ENCODE measurements around the gene PITX1.

The PITX1 gene

DNA sequence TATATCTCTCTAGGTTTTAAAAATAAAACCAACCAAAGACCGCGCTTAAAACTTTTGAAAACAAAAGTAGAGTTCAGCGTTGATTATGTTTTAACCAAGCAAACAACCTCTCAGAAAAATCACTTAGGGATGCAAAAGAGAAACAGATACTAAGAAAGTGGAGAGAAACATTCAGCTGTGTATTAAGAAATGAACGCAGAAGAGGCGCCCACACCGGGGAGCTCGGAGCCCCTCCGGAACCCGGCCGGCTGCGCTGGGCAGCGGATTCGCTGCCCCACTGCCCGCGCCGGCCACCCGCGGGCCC is 1.4 kb downstream of the PITX1 start:
- Mint-ChIP-seq H3K4me1 (ENCODE audit: low read depth) (peaks cover 31% of the 10 kb centered on the region), H3K27ac (no peak overlapping the region), H3K36me3 (ENCODE audit: low read depth) (no peaks in the 10 kb centered on the region), H3K9me3 (peaks cover 4% of the 10 kb centered on the region), H3K27me3 (ENCODE audit: low read depth) (peaks cover 76% of the 10 kb centered on the region), H3K4me3 (peak overlapping the region; percentile 62)
- DNase-seq (ENCODE audit: low spot score) = no peak

DNA sequence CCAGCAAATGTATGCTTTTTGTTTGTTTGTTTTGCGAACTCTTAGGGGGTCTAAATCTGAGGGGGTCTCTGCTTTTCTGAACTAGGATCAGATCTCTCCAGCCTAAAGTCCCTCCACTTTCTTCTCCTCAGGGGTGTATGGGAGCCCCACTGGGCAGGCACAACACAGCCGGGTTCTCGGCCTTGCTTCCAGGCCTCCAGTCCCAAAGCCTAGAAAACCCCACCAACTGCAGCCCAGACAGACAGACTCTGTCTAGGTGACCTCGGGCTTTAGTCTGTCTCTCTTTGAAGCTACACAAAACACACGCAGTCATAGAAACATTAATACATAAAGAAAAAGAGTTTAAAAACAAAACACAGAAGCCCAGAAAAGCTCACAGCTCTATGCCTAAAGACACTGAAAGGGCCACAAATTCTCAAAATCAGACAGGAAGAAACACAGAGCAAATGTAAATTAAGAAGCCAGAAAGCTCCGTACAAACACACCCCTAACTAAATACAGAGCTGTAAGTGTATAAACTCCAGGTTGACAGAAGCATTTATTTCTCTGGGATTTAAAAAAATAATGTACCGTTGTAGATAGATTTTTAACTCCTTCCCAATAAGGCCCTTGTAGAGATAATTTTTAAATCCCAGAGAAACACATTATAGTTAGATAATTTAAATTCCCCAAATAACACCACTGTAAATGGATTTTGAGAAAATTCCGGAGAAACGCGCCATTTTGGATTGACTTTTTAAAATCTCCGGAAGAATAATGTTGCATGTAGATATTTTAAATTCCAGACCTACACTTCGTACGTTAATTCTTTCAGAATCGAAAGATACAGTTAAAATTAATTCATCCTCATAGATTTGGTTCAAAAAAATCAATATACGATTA is 2.0 kb downstream of the PITX1 start:
- peak overlapping the region; percentile 62 for H3K4me3 Mint-ChIP-seq
- peaks cover 4% of the 10 kb centered on the region for H3K9me3 Mint-ChIP-seq
- H3K27me3 Mint-ChIP-seq (ENCODE audit: low read depth) = peaks cover 77% of the 10 kb centered on the region
- DNase-seq (ENCODE audit: low spot score) = no peak
- no peaks in the 10 kb centered on the region for H3K36me3 Mint-ChIP-seq (ENCODE audit: low read depth)
- H3K27ac Mint-ChIP-seq = peak overlapping the region; percentile 12
- peaks cover 31% of the 10 kb centered on the region for H3K4me1 Mint-ChIP-seq (ENCODE audit: low read depth)

DNA sequence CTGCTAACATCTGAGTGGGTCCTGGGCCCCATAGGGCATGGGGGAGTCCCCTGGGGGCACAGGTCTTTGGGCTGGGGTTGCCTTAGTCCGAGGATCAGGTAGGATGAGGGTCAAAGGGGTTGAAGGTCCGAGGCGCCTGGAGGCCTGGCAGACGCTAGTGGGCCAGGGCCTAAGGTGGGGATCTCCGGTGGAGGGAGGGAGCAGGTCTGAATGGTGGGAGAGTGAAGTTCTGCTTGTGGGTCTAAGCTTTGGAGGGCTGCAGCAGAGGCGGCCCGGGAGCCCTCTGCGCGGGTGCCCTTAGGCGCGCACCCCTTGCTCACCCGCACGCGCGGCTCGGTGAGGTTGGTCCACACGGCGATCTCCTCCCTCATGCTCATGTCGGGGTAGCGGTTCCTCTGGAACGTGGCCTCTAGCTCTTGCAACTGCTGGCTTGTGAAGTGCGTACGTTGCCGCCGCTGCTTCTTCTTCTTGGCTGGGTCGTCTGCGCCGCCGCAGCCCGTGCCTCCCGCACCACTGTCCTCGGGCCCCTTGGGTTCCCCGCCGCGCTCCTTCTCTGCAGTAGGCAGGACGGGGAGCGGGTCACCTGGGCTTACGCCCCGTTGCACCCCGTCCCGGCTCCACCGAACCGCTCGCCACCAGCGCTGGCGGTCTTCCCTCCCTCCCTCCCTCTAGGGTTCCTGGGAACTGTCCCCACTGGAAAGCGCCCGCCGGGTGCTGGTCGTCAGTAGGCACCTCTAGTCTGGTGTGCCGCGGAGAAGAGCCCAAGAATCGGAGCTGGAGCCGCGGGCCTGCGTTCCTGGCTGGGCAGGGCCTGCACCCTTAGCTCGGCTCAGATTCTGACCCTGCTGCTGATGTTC is 2.8 kb downstream of the PITX1 start:
- Mint-ChIP-seq H3K36me3 (ENCODE audit: low read depth) (no peaks in the 10 kb centered on the region), H3K4me1 (ENCODE audit: low read depth) (peaks cover 31% of the 10 kb centered on the region), H3K27me3 (ENCODE audit: low read depth) (peaks cover 77% of the 10 kb centered on the region), H3K9me3 (peaks cover 4% of the 10 kb centered on the region), H3K4me3 (peak overlapping the region; percentile 49), H3K27ac (no peak overlapping the region)
- no peak for DNase-seq (ENCODE audit: low spot score)

DNA sequence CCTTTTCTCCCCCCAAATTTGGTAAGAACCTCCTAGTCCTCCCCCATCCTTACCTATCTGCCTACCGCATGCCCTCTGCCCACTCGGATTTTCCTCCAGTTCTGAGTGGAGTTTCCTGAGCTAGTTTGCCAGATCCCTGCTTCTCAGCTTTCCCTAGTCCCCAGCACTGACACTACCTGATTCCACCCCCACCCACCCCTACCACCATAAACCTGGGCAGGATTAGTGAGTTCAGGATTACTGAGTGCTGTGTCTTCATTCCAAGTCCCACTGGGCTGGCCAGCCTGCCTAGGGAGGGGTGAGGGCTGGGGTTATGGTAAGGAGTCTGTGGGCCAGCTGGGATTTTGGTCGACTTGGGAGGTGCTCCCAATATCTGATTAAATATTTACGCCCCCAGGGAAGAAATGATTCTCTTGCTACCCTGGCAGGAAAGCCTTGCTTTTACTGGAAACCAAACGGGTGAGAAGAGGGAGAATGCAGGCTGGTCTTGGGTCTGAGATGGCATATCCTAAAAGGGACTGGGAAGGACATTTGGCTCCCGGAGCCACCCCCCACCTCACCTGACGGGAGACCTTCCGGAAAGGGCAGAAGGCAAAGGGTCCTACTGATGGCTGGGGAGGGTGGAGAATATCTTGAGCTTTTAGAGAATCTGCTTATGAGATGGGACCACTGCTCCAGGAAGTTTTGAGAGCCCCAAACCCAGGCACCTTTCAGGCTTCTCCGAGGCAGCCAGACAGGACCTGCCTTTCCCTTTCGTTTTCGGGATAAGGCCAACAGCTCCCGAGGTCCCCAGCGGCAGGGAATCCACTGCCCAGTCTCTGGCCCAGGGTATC is 3.7 kb downstream of the PITX1 start:
- H3K4me1 Mint-ChIP-seq (ENCODE audit: low read depth) = peaks cover 31% of the 10 kb centered on the region
- no peaks in the 10 kb centered on the region for H3K36me3 Mint-ChIP-seq (ENCODE audit: low read depth)
- DNase-seq (ENCODE audit: low spot score) = no peak
- H3K9me3 Mint-ChIP-seq = peaks cover 4% of the 10 kb centered on the region
- H3K27me3 Mint-ChIP-seq (ENCODE audit: low read depth) = peaks cover 72% of the 10 kb centered on the region
- H3K4me3 Mint-ChIP-seq = peak overlapping the region; percentile 49
- no peak overlapping the region for H3K27ac Mint-ChIP-seq

DNA sequence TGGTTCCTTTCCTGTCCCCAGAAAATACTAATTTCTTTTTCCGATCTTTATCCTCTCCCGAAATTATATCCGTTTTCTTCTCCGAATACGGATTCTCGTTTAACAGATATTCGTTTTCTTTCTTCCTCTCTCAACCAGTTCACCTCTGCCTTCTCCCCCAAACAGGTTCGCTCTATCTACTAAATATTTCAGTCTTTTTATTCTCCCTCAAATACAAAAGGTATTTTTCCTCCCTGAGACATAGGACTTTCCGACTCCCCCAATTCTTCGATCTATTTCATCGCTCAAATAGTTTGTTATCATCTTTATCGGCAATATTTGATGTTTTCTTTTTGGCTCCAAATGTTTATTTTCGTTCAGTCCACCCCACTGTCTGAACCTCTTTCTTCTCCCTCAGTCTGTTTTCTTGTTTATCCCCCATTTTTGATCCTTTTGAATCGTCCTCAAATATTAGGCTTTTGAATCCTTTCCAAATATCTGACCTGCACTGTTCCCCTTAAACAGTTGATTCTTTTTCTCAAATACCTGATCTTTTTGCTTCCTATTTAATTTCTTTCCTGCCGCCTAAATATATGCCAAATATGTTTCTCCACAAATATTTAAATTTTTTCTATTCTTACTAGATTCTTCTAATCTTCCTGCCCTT is 4.4 kb downstream of the PITX1 start:
- no peak for DNase-seq (ENCODE audit: low spot score)
- Mint-ChIP-seq H3K27me3 (ENCODE audit: low read depth) (peaks cover 68% of the 10 kb centered on the region), H3K4me1 (ENCODE audit: low read depth) (peaks cover 28% of the 10 kb centered on the region), H3K27ac (peak overlapping the region; percentile 23), H3K9me3 (peaks cover 4% of the 10 kb centered on the region), H3K36me3 (ENCODE audit: low read depth) (no peaks in the 10 kb centered on the region), H3K4me3 (no peak overlapping the region)

DNA sequence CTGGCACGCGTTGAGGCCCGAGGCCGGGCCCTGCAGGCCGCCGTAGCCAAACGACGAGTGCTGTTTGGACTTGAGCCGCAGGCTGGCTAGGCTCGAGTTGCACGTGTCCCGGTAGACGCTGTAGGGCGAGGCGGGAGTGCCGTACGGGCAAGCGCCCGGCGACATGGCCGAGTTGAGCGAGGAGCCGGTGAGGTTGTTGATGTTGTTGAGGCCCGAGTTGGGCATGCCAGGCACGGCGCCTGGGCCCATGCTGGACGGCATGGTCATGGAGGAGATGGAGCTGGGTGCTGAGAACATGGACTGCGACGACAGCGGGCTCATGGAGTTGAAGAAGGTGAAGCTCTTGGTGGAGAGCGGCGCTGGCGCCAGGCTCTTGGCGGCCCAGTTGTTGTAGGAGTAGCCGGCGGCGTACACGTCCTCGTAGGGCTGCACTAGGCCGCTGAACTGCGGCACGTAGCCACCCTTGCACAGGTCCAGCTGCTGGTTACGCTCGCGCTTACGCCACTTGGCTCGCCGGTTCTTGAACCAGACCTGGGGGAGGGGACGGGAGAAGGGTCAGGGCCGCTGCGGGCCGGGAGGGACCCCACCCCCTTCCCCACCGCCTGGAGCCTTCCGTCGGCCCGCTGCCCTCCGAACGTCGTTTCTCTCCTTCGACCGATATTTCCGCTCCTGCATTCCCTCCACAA is 5.1 kb downstream of the PITX1 start:
- Mint-ChIP-seq H3K27me3 (ENCODE audit: low read depth) (peaks cover 65% of the 10 kb centered on the region), H3K27ac (peak overlapping the region; percentile 23), H3K4me1 (ENCODE audit: low read depth) (peaks cover 26% of the 10 kb centered on the region), H3K36me3 (ENCODE audit: low read depth) (no peaks in the 10 kb centered on the region), H3K4me3 (no peak overlapping the region), H3K9me3 (peaks cover 4% of the 10 kb centered on the region)
- DNase-seq (ENCODE audit: low spot score) = no peak

DNA sequence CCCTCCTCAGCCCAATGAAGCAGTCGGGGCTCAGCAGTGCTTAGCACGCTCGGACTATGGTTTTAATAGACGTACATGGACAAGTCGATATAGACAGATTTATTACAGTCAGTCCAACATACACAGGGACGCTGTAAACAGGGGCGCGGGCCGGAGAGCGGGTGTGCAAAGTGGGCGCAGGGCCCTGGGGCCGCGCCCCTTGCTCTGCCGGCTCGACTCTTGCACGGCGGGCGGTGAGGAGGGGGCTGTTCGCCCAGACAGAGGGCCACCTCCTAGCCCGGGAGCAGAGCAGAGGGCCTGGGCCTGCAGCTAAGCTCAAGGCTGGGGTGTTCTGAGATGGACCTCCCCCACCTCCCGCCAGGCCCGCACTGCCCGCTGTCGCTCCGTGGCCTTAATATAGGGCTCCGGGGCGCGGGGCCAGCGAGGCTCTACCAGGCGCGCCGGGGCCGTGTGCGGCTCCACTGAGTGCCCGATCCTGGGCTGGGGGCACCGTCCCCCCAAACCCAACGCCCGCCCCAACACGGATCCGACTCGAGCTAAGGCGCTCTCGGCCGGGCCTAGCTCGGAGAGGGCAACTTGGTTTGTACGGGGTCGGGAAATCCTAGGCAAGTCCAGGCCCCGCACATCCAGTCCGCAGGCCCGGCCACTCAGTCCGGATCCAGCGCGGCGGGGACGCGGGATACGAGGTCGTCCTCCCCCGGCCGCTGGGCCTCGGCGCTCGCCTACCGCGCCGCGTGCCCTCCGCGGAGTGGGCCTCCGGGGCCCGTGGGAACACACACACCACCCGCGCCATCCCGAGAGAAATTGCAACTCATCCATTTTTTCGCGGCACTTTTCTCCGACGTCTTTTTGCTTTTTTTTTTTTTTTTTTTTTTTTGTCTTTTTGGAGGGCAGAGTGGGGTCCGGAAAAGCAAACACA is 6.1 kb downstream of the PITX1 start:
- no peak for DNase-seq (ENCODE audit: low spot score)
- H3K9me3 Mint-ChIP-seq = peaks cover 4% of the 10 kb centered on the region
- H3K36me3 Mint-ChIP-seq (ENCODE audit: low read depth) = no peaks in the 10 kb centered on the region
- H3K4me3 Mint-ChIP-seq = no peak overlapping the region
- peak overlapping the region; percentile 60 for H3K27ac Mint-ChIP-seq
- H3K4me1 Mint-ChIP-seq (ENCODE audit: low read depth) = peaks cover 22% of the 10 kb centered on the region
- peaks cover 64% of the 10 kb centered on the region for H3K27me3 Mint-ChIP-seq (ENCODE audit: low read depth)

DNA sequence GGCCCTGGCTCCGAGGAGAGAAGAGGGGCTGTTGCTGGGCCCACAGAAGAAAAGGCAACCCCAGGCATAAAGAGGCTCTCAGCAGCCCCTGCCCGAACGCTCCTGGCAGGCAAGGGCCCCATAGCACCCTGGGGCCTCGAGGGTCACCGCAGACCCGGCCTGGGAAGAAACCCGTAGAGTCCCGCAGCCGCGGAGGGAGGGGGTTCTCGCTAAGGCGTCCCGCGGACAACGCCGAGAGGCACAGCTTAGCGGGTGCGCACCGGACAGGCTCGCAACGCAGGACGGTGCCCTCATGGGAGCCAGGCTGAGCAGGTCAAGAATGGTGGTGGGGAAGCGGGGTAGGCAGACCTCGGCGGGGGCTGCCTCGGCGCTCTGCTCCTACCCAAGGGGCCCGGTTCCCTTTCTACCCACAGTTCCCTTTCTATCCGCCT is 6.7 kb downstream of the PITX1 start:
- H3K27ac Mint-ChIP-seq = peak overlapping the region; percentile 60
- H3K27me3 Mint-ChIP-seq (ENCODE audit: low read depth) = peaks cover 62% of the 10 kb centered on the region
- peaks cover 20% of the 10 kb centered on the region for H3K4me1 Mint-ChIP-seq (ENCODE audit: low read depth)
- no peak for DNase-seq (ENCODE audit: low spot score)
- peaks cover 4% of the 10 kb centered on the region for H3K9me3 Mint-ChIP-seq
- no peaks in the 10 kb centered on the region for H3K36me3 Mint-ChIP-seq (ENCODE audit: low read depth)
- H3K4me3 Mint-ChIP-seq = no peak overlapping the region

DNA sequence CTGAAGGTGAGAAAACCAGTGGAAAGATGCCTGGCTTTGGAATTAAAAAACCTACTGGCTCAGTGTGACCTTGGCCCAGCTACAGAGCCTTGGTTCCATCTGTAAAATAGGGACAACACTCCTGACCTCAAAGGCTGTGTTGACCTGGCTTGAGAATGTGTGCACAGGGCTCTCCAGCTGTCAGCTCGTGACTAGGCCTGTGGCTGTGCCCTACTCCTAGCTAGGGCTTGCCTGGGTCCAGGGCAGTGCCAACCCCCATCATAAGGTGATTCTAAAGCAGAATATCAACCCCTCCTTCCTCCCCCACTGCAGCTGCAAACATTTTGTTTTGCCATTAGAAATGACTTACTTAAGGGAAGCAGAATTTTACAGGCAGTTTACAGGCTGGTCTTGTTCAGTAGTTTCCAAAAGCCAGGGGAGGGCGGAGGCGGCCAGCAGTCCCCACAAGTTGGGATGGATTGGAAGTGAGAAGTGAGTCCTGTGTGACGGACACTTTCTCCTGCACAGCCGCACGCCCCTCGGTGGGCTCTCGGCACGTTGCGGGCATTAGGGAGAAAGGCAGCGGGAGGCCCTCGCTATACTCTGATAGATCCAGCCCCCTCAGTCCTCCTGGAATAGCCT is 7.3 kb downstream of the PITX1 start:
- H3K27ac Mint-ChIP-seq = no peak overlapping the region
- H3K9me3 Mint-ChIP-seq = peaks cover 4% of the 10 kb centered on the region
- no peak for DNase-seq (ENCODE audit: low spot score)
- peaks cover 62% of the 10 kb centered on the region for H3K27me3 Mint-ChIP-seq (ENCODE audit: low read depth)
- H3K4me1 Mint-ChIP-seq (ENCODE audit: low read depth) = peaks cover 16% of the 10 kb centered on the region
- H3K36me3 Mint-ChIP-seq (ENCODE audit: low read depth) = no peaks in the 10 kb centered on the region
- no peak overlapping the region for H3K4me3 Mint-ChIP-seq

DNA sequence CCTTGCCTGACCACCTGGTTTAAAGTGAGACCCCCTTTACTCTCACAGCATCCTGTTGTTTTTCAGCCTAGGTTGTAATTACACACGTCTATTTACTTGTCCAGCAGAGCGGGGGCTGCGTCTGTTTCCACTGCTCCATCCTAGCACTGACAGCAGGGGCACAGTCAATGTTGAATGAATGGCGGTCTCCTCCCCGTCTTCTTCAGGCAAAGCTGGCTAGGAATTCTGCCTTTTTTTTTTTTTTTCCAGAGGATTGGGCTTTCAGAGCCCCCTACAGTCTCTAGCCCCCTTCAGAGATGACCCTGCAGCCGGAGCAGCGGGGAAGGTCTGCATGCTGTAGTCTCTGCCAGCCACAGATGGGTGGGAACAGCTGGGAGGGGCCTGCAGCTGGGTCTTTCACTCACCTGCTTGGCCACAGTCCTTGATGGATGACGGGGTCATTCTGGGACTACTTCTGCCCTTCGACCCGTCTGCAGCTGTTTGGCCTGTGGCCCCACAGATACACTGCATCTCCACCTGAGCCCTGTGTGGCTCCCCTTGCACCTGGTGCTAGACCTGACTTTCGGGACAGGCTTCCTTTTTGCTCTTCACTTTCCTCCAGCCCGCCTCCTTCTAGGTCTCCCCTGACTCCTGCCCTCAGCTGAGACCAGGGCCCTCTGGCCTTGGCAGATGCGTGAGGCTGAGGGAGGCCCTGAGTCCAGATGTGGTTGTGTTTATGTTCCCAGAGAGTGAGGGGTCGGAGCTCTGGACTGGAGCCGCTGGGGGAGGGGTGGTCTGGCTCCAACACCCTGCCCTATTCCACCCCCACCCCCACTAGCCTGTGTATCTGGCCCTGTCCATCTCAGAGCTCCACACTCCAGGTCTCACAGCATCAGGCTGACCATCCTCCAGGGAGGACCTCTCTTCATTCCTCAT is 8.0 kb downstream of the PITX1 start:
- DNase-seq (ENCODE audit: low spot score) = no peak
- Mint-ChIP-seq H3K4me3 (no peak overlapping the region), H3K36me3 (ENCODE audit: low read depth) (no peaks in the 10 kb centered on the region), H3K4me1 (ENCODE audit: low read depth) (peaks cover 13% of the 10 kb centered on the region), H3K27ac (no peak overlapping the region), H3K27me3 (ENCODE audit: low read depth) (peaks cover 62% of the 10 kb centered on the region), H3K9me3 (peaks cover 4% of the 10 kb centered on the region)

DNA sequence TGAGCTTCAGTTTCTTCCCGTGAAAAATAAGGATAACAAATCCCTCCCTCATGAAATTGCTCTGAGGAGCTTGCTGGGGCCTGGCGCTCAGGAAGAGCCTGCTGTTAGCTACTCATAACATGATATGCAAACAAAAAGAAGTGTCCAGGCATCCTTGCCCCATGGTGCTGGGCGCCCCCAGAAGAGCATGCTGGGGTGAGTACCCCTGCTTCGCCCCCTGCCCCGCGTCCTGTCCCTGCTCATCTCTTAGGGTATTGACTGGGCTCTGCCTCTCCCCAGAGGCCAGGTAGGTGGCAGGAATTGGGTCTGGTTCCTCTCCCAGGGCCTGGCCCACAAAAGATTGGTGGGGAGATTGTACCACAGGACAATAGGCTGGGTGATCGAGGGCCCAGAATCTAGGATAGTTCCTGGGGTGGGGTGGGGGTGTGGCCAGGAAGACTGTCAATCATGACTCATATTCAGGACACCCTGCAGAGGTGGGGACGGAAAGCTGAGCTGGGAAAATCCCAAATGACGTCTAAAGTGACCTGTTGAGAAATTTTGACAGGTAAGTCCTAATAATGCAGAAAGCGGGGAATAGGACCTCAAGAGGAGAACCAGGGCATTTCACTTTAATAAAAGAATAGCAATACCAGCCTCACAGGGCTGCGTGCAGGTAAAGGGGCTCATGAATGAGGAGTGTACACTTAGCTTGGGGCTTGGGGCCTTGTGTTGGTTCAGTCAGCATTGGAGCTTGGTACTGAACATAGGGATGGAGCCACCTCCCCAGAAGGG is 8.9 kb downstream of the PITX1 start:
- no peaks in the 10 kb centered on the region for H3K36me3 Mint-ChIP-seq (ENCODE audit: low read depth)
- peaks cover 55% of the 10 kb centered on the region for H3K27me3 Mint-ChIP-seq (ENCODE audit: low read depth)
- no peak overlapping the region for H3K4me3 Mint-ChIP-seq
- H3K27ac Mint-ChIP-seq = no peak overlapping the region
- DNase-seq (ENCODE audit: low spot score) = no peak
- H3K9me3 Mint-ChIP-seq = peaks cover 4% of the 10 kb centered on the region
- H3K4me1 Mint-ChIP-seq (ENCODE audit: low read depth) = peaks cover 7% of the 10 kb centered on the region
